ENCODE data around the gene TFCP2. TPM values are rescaled to one million over a fixed set of nuclear protein-coding genes. Genes with fewer than 3 reads are reported as not detected.

The TFCP2 gene, protein sequence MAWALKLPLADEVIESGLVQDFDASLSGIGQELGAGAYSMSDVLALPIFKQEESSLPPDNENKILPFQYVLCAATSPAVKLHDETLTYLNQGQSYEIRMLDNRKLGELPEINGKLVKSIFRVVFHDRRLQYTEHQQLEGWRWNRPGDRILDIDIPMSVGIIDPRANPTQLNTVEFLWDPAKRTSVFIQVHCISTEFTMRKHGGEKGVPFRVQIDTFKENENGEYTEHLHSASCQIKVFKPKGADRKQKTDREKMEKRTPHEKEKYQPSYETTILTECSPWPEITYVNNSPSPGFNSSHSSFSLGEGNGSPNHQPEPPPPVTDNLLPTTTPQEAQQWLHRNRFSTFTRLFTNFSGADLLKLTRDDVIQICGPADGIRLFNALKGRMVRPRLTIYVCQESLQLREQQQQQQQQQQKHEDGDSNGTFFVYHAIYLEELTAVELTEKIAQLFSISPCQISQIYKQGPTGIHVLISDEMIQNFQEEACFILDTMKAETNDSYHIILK
- 7.6 and 8.5 TPM in 2 replicates for total RNA-seq

GRCh38 chr12:51172515-51173431 is at the start of gene TFCP2:
Gene TFCP2 (minus strand): TSS chr12:51173135. CDS start chr12:51172422, 713 bp downstream.

DNA sequence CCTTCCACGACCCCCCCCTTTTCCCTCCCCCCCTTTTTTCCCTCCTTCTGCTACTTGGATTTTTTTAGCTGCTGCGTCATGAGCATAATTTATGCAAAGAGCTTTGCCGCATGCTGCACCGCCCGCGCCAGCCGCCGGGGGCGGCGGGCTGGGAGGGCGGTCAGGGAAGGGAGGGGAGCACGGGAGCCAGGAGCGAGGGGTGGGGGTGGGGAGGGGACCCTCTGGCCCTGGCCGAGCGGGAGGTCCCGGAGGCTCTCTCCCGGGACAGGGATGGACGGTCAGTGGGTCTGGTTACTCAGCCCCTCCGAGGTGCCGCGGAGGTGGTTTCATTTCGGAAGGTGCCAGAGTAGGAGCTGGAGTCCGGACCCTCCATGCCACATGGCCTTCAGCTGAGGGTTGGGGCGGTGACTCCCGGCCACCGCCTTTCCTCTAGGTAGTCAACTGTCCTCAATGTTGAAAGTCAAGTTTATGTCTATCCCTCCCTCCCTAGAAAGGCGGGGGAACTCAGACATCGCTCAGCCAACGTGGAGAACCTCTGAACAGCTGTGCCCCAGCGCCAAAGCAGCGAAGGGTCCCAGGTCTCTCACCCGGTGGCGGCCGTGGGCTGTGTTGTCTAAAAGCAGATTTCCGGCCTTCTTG is 45.2 kb upstream of the TFCP2 start, which contains the start of gene POU6F1:
Gene POU6F1, minus strand, starts transcription at position 95 of the 639 bp plus-strand sequence. CDS start 11,226 bp downstream, outside the sequence.

GRCh38 chr12:51083126-51083833 is 89.7 kb downstream of the TFCP2 start, which contains the start of gene CSRNP2:
Gene CSRNP2 (minus strand): TSS chr12:51083596. CDS start chr12:51076561, 7,035 bp downstream.

DNA sequence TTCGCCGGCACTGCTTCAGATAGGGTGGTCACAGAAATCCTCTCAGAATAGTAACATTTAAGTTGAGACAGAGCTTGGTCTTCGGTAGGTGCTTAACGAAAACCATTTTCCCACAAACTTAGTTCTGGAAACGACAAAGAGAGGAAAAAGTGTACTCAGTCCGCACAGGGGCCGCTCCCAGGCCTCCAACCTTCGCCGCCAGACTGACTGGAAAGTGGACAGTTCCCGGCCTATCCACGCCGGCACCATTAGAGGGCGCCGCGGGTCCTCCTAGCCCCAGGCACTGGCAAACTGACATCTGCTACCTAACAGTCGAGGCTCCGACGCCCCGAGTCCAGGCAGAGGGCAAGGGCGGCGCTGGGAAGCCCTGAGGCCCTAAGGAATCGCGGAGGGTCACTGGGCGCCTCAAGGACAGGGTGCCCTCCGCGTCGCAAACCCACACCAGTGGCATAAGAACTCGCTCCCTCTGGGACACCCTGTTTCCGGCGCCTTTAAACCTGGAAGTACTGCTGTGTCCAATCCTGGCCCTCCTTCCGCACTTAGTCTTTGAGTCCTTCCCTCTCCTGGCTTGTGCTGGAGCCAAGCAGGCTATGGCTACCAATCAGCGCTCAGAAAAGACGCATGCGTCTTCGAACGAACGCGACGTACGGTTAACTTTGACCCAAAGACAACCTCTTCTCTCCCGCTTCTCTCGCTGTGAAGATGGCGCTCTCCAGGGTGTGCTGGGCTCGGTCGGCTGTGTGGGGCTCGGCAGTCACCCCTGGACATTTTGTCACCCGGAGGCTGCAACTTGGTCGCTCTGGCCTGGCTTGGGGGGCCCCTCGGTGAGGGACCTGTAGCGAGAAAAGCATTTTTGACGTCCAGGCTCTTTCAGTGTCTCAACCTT is 125.0 kb downstream of the TFCP2 start, which contains the start of gene LETMD1:
Gene LETMD1, plus strand, starts transcription at position 673 of the 886 bp plus-strand sequence. Its CDS starts 30 bp downstream, at position 703.

Other genes with a start within 250 kb of the TFCP2 start
- gene HIGD1C, start 220.6 kb downstream of the TFCP2 start, total RNA-seq = not detected in 2 replicates
- gene SLC11A2, start 146.8 kb downstream of the TFCP2 start, total RNA-seq = 18.3 and 19.0 TPM in 2 replicates
- gene LETMD1, start 124.8 kb downstream of the TFCP2 start, total RNA-seq = 24.7 and 28.1 TPM in 2 replicates
- 12.6 and 15.0 TPM in 2 replicates for gene CSRNP2, start 89.5 kb downstream of the TFCP2 start, total RNA-seq
- gene POU6F1, start 44.9 kb upstream of the TFCP2 start, total RNA-seq = 4.7 and 6.4 TPM in 2 replicates
- 184 and 196 TPM in 2 replicates for gene DAZAP2, start 65.7 kb upstream of the TFCP2 start, total RNA-seq
- gene SMAGP, start 97.3 kb upstream of the TFCP2 start, total RNA-seq = 23.2 and 30.5 TPM in 2 replicates
- gene BIN2, start 151.0 kb upstream of the TFCP2 start, total RNA-seq = not detected in 2 replicates
- gene CELA1, start 173.5 kb upstream of the TFCP2 start, total RNA-seq = not detected in 2 replicates
- 39.4 and 60.4 TPM in 2 replicates for gene GALNT6, start 218.3 kb upstream of the TFCP2 start, total RNA-seq

Measured in bronchus fibroblast of lung (primary cell).